Progenitor cell of endocrine pancreas (in vitro differentiated cells): Measurements from ENCODE around the gene CAPRIN1. TPM values are rescaled to one million over a fixed set of nuclear protein-coding genes. Genes with fewer than 3 reads are reported as not detected.

Experiments
- DNase-seq: peaks from one replicate; pipeline ENCODE4 v3.0.0; 2021; ENCODE audit warnings: low spot score; ENCODE audit not compliant: unreplicated experiment
- H3K27ac Mint-ChIP-seq: 2 replicates; pipeline ENCODE4 v1.8.0; 2021; ENCODE audit warnings: mild to moderate bottlenecking, moderate library complexity, mixed read lengths
- H3K27me3 Mint-ChIP-seq: 2 replicates; pipeline ENCODE4 v1.8.0; 2021; ENCODE audit warnings: mixed read lengths
- H3K36me3 Mint-ChIP-seq: 2 replicates; pipeline ENCODE4 v1.8.0; 2022; ENCODE audit warnings: mixed read lengths; ENCODE audit not compliant: insufficient read depth
- H3K4me1 Mint-ChIP-seq: 2 replicates; pipeline ENCODE4 v1.8.0; 2021; ENCODE audit warnings: low read depth, mixed read lengths
- H3K4me3 Mint-ChIP-seq: 2 replicates; pipeline ENCODE4 v1.8.0; 2021; ENCODE audit warnings: low read depth, mild to moderate bottlenecking, moderate library complexity, mixed read lengths
- H3K9me3 Mint-ChIP-seq: 2 replicates; pipeline ENCODE4 v1.8.0; 2021; ENCODE audit warnings: low read depth, mixed read lengths
- CTCF ChIP-seq: fragments of 200-600 bp; sonication (generic); IDR thresholded peaks from one replicate; pipeline ENCODE4 v1.5.0; 2021; ENCODE audit warnings: antibody characterized with exemption, mild to moderate bottlenecking; ENCODE audit not compliant: unreplicated experiment
- total RNA-seq: library from RNA; stranded (reverse); gene quantifications from 2 replicates; pipeline ENCODE4 v1.2.1, GENCODE V29; 2021

Gene CAPRIN1
- total RNA-seq, 1 donor from 2014 or later, result 325 TPM

GRCh38 chr11:34128824-34129223 is 77.3 kb downstream of the CAPRIN1 start:
- Mint-ChIP-seq H3K27me3 (no peaks in the 10 kb centered on the region), H3K36me3 (peaks cover 28% of the 10 kb centered on the region), H3K4me3 (no peak overlapping the region), H3K4me1 (no peaks in the 10 kb centered on the region), H3K9me3 (no peaks in the 10 kb centered on the region), H3K27ac (no peak overlapping the region)
- no peak for TF ChIP-seq CTCF
- DNase-seq, result no peak

- no peak for DNase-seq
- no peaks in the 10 kb centered on the region for H3K27me3 Mint-ChIP-seq
These were observed 80.9 kb downstream of the CAPRIN1 start for GRCh38 chr11:34132261-34132965.

GRCh38 chr11:34134765-34135164 is 83.2 kb downstream of the CAPRIN1 start:
- H3K36me3 Mint-ChIP-seq, result peaks cover 22% of the 10 kb centered on the region
- no peak overlapping the region for H3K27ac Mint-ChIP-seq
- H3K9me3 Mint-ChIP-seq, result no peaks in the 10 kb centered on the region
- no peaks in the 10 kb centered on the region for H3K4me1 Mint-ChIP-seq
- no peaks in the 10 kb centered on the region for H3K27me3 Mint-ChIP-seq
- TF ChIP-seq CTCF, result no peak
- no peak overlapping the region for H3K4me3 Mint-ChIP-seq
- DNase-seq, result no peak

More at GRCh38 chr11:34132261-34132965, 80.9 kb downstream of the CAPRIN1 start:
- no peaks in the 10 kb centered on the region for H3K9me3 Mint-ChIP-seq
- H3K4me3 Mint-ChIP-seq, result no peak overlapping the region
- no peak overlapping the region for H3K27ac Mint-ChIP-seq
- peaks cover 22% of the 10 kb centered on the region for H3K36me3 Mint-ChIP-seq
- no peak for TF ChIP-seq CTCF
- H3K4me1 Mint-ChIP-seq, result no peaks in the 10 kb centered on the region

- H3K27me3 Mint-ChIP-seq, result no peaks in the 10 kb centered on the region
- H3K27ac Mint-ChIP-seq, result no peak overlapping the region
- no peak for TF ChIP-seq CTCF
- DNase-seq, result no peak
- peaks cover 22% of the 10 kb centered on the region for H3K36me3 Mint-ChIP-seq
- H3K4me1 Mint-ChIP-seq, result no peaks in the 10 kb centered on the region
- H3K4me3 Mint-ChIP-seq, result no peak overlapping the region
- no peaks in the 10 kb centered on the region for H3K9me3 Mint-ChIP-seq
These were observed 83.9 kb downstream of the CAPRIN1 start for GRCh38 chr11:34135439-34135838.

GRCh38 chr11:34136420-34136819 is 84.9 kb downstream of the CAPRIN1 start:
- no peak for DNase-seq
- no peaks in the 10 kb centered on the region for H3K4me1 Mint-ChIP-seq
- no peaks in the 10 kb centered on the region for H3K27me3 Mint-ChIP-seq
- no peak for TF ChIP-seq CTCF
- H3K9me3 Mint-ChIP-seq, result no peaks in the 10 kb centered on the region
- no peak overlapping the region for H3K4me3 Mint-ChIP-seq
- no peak overlapping the region for H3K27ac Mint-ChIP-seq
- peaks cover 22% of the 10 kb centered on the region for H3K36me3 Mint-ChIP-seq
